ENCODE data around the gene SMKR1.
"Not testable (repeated sequence)": the region's sequence is repeated elsewhere in the genome, so short reads cannot be mapped to it uniquely, and the experiment has no call there.

The SMKR1 gene

GRCh38 chr7:129512192-129512591, 9.9 kb downstream of the SMKR1 start:
- H3K36me3 ChIP-seq (ENCODE audit: control insufficient read depth, insufficient read depth, low read length, severe bottlenecking) = no peaks in the 10 kb centered on the region
- H3K9ac ChIP-seq (ENCODE audit: low read length) = no peak overlapping the region
- DNase-seq (ENCODE audit: low read depth) = no peak
- H3K4me1 ChIP-seq (ENCODE audit: control insufficient read depth, insufficient read depth, low read length) = no peaks in the 10 kb centered on the region
- H3K27me3 ChIP-seq (replicated peaks; ENCODE audit: control insufficient read depth, insufficient read depth, low read length) = peaks cover 7% of the 10 kb centered on the region
- H3K4me3 ChIP-seq (ENCODE audit: low read length) = no peak overlapping the region
- no peaks in the 10 kb centered on the region for H3K9me3 ChIP-seq (ENCODE audit: control insufficient read depth, low read length)

- no peak for DNase-seq (ENCODE audit: low read depth)
- Histone ChIP-seq H3K27me3 (replicated peaks; ENCODE audit: control insufficient read depth, insufficient read depth, low read length) (peaks cover 7% of the 10 kb centered on the region), H3K9me3 (ENCODE audit: control insufficient read depth, low read length) (no peaks in the 10 kb centered on the region), H3K9ac (ENCODE audit: low read length) (no peak overlapping the region), H3K4me3 (ENCODE audit: low read length) (no peak overlapping the region), H3K4me1 (ENCODE audit: control insufficient read depth, insufficient read depth, low read length) (no peaks in the 10 kb centered on the region), H3K36me3 (ENCODE audit: control insufficient read depth, insufficient read depth, low read length, severe bottlenecking) (no peaks in the 10 kb centered on the region)
Measured at GRCh38 chr7:129513546-129513945, 11.2 kb downstream of the SMKR1 start.

GRCh38 chr7:129514683-129515082, 12.4 kb downstream of the SMKR1 start:
- Histone ChIP-seq H3K27me3 (replicated peaks; ENCODE audit: control insufficient read depth, insufficient read depth, low read length) (peaks cover 7% of the 10 kb centered on the region), H3K9ac (ENCODE audit: low read length) (no peak overlapping the region), H3K36me3 (ENCODE audit: control insufficient read depth, insufficient read depth, low read length, severe bottlenecking) (no peaks in the 10 kb centered on the region), H3K4me3 (ENCODE audit: low read length) (no peak overlapping the region), H3K4me1 (ENCODE audit: control insufficient read depth, insufficient read depth, low read length) (no peaks in the 10 kb centered on the region), H3K9me3 (ENCODE audit: control insufficient read depth, low read length) (no peaks in the 10 kb centered on the region)
- DNase-seq (ENCODE audit: low read depth) = peak; percentile 23

- Histone ChIP-seq H3K4me3 (ENCODE audit: low read length) (no peak overlapping the region), H3K9me3 (ENCODE audit: control insufficient read depth, low read length) (no peaks in the 10 kb centered on the region), H3K27me3 (replicated peaks; ENCODE audit: control insufficient read depth, insufficient read depth, low read length) (peaks cover 11% of the 10 kb centered on the region), H3K9ac (ENCODE audit: low read length) (no peak overlapping the region), H3K4me1 (ENCODE audit: control insufficient read depth, insufficient read depth, low read length) (no peaks in the 10 kb centered on the region), H3K36me3 (ENCODE audit: control insufficient read depth, insufficient read depth, low read length, severe bottlenecking) (no peaks in the 10 kb centered on the region)
- DNase-seq (ENCODE audit: low read depth) = no peak
Measured at GRCh38 chr7:129515381-129515780, 13.1 kb downstream of the SMKR1 start.

- Histone ChIP-seq H3K4me1 (ENCODE audit: control insufficient read depth, insufficient read depth, low read length) (no peaks in the 10 kb centered on the region), H3K4me3 (ENCODE audit: low read length) (no peak overlapping the region), H3K36me3 (ENCODE audit: control insufficient read depth, insufficient read depth, low read length, severe bottlenecking) (no peaks in the 10 kb centered on the region), H3K9ac (ENCODE audit: low read length) (no peak overlapping the region), H3K27me3 (replicated peaks; ENCODE audit: control insufficient read depth, insufficient read depth, low read length) (peaks cover 28% of the 10 kb centered on the region), H3K9me3 (ENCODE audit: control insufficient read depth, low read length) (no peaks in the 10 kb centered on the region)
- DNase-seq (ENCODE audit: low read depth) = no peak
Measured at GRCh38 chr7:129517931-129518330, 15.6 kb downstream of the SMKR1 start.

GRCh38 chr7:129519464-129519863, 17.1 kb downstream of the SMKR1 start:
- Histone ChIP-seq H3K4me1 (ENCODE audit: control insufficient read depth, insufficient read depth, low read length) (peaks cover 4% of the 10 kb centered on the region), H3K4me3 (ENCODE audit: low read length) (no peak overlapping the region), H3K9me3 (ENCODE audit: control insufficient read depth, low read length) (no peaks in the 10 kb centered on the region), H3K36me3 (ENCODE audit: control insufficient read depth, insufficient read depth, low read length, severe bottlenecking) (no peaks in the 10 kb centered on the region), H3K27me3 (replicated peaks; ENCODE audit: control insufficient read depth, insufficient read depth, low read length) (peaks cover 24% of the 10 kb centered on the region), H3K9ac (ENCODE audit: low read length) (no peak overlapping the region)
- DNase-seq (ENCODE audit: low read depth) = no peak

- peaks cover 4% of the 10 kb centered on the region for H3K4me1 ChIP-seq (ENCODE audit: control insufficient read depth, insufficient read depth, low read length)
- peak; percentile 14 for DNase-seq (ENCODE audit: low read depth)
- no peaks in the 10 kb centered on the region for H3K9me3 ChIP-seq (ENCODE audit: control insufficient read depth, low read length)
- H3K27me3 ChIP-seq (replicated peaks; ENCODE audit: control insufficient read depth, insufficient read depth, low read length) = peaks cover 24% of the 10 kb centered on the region
- H3K9ac ChIP-seq (ENCODE audit: low read length) = no peak overlapping the region
- H3K36me3 ChIP-seq (ENCODE audit: control insufficient read depth, insufficient read depth, low read length, severe bottlenecking) = no peaks in the 10 kb centered on the region
- no peak overlapping the region for H3K4me3 ChIP-seq (ENCODE audit: low read length)
Measured at GRCh38 chr7:129522088-129522970, 20.0 kb downstream of the SMKR1 start.

GRCh38 chr7:129522971-129523340, 20.6 kb downstream of the SMKR1 start:
- H3K4me3 ChIP-seq (ENCODE audit: low read length) = no peak overlapping the region
- H3K27me3 ChIP-seq (replicated peaks; ENCODE audit: control insufficient read depth, insufficient read depth, low read length) = peaks cover 24% of the 10 kb centered on the region
- no peak for DNase-seq (ENCODE audit: low read depth)
- no peaks in the 10 kb centered on the region for H3K9me3 ChIP-seq (ENCODE audit: control insufficient read depth, low read length)
- H3K4me1 ChIP-seq (ENCODE audit: control insufficient read depth, insufficient read depth, low read length) = peaks cover 4% of the 10 kb centered on the region
- no peaks in the 10 kb centered on the region for H3K36me3 ChIP-seq (ENCODE audit: control insufficient read depth, insufficient read depth, low read length, severe bottlenecking)
- no peak overlapping the region for H3K9ac ChIP-seq (ENCODE audit: low read length)

- DNase-seq (ENCODE audit: low read depth) = no peak
- Histone ChIP-seq H3K9me3 (ENCODE audit: control insufficient read depth, low read length) (no peaks in the 10 kb centered on the region), H3K36me3 (ENCODE audit: control insufficient read depth, insufficient read depth, low read length, severe bottlenecking) (no peaks in the 10 kb centered on the region), H3K4me3 (ENCODE audit: low read length) (no peak overlapping the region), H3K9ac (ENCODE audit: low read length) (no peak overlapping the region), H3K4me1 (ENCODE audit: control insufficient read depth, insufficient read depth, low read length) (peaks cover 4% of the 10 kb centered on the region), H3K27me3 (replicated peaks; ENCODE audit: control insufficient read depth, insufficient read depth, low read length) (peaks cover 24% of the 10 kb centered on the region)
Measured at GRCh38 chr7:129523924-129524323, 21.6 kb downstream of the SMKR1 start.

- not testable (repeated sequence) for H3K9ac ChIP-seq (ENCODE audit: low read length); H3K9me3 ChIP-seq (ENCODE audit: control insufficient read depth, low read length); H3K4me3 ChIP-seq (ENCODE audit: low read length); H3K36me3 ChIP-seq (ENCODE audit: control insufficient read depth, insufficient read depth, low read length, severe bottlenecking); H3K4me1 ChIP-seq (ENCODE audit: control insufficient read depth, insufficient read depth, low read length)
- peak; percentile 86 for DNase-seq (ENCODE audit: low read depth)
- peaks cover 24% of the 10 kb centered on the region for H3K27me3 ChIP-seq (replicated peaks; ENCODE audit: control insufficient read depth, insufficient read depth, low read length)
Measured at GRCh38 chr7:129524405-129524804, 22.1 kb downstream of the SMKR1 start.

GRCh38 chr7:129525225-129525862, 23.0 kb downstream of the SMKR1 start:
- Histone ChIP-seq H3K9me3 (ENCODE audit: control insufficient read depth, low read length) (no peaks in the 10 kb centered on the region), H3K36me3 (ENCODE audit: control insufficient read depth, insufficient read depth, low read length, severe bottlenecking) (no peaks in the 10 kb centered on the region), H3K4me3 (ENCODE audit: low read length) (no peak overlapping the region), H3K4me1 (ENCODE audit: control insufficient read depth, insufficient read depth, low read length) (peaks cover 4% of the 10 kb centered on the region), H3K27me3 (replicated peaks; ENCODE audit: control insufficient read depth, insufficient read depth, low read length) (peaks cover 20% of the 10 kb centered on the region), H3K9ac (ENCODE audit: low read length) (no peak overlapping the region)
- DNase-seq (ENCODE audit: low read depth) = no peak

Measured in adipocyte (in vitro differentiated cells).